HEK293 (cell line): ENCODE data around the gene GRIK4.

Experiments
- CTCF ChIA-PET: fragments of 350-600 bp; formaldehyde crosslinking; extraction: SDS; loops from one replicate; lab custom pipeline; 2021; ENCODE audit warnings: antibody characterized with exemption; lab: Yijun Ruan, JAX
- POLR2A ChIA-PET: fragments of 300-600 bp; formaldehyde crosslinking; extraction: SDS; loops from one replicate; lab custom pipeline; 2020; ENCODE audit warnings: antibody characterized with exemption, inconsistent platforms; lab: Yijun Ruan, JAX
- H3K27ac ChIP-seq: fragments of 200-500 bp; sonication (Bioruptor generic); 2 replicates; pipeline ENCODE4 v1.5.1; 2014; ENCODE audit warnings: low read depth, low read length, control low read depth, inconsistent platforms; ENCODE audit errors: extremely low read depth
- H3K36me3 ChIP-seq, 2 experiments: fragments of 200-500 bp in 1 of 2; sonication (Bioruptor generic) in 1 of 2; 1 replicate in 1 of 2; 2 replicates in 1 of 2; pipeline ENCODE4 v1.5.1; 2014 to 2017; ENCODE audit warnings: inconsistent platforms in 2 of 2, low read length in 2 of 2; ENCODE audit not compliant: control insufficient read depth in 2 of 2, insufficient read depth in 1 of 2
- H3K4me1 ChIP-seq: fragments of 200-500 bp; sonication (Bioruptor generic); 2 replicates; pipeline ENCODE4 v1.5.1; 2014; ENCODE audit warnings: mild to moderate bottlenecking, low read length, inconsistent platforms; ENCODE audit not compliant: control insufficient read depth, insufficient read depth
- H3K4me3 ChIP-seq: 2 replicates; pipeline ENCODE4 v1.5.1; 2011; ENCODE audit warnings: low read depth, mild to moderate bottlenecking, control low read depth, low read length, moderate library complexity
- H3K9me3 ChIP-seq: fragments of 200-500 bp; sonication (Bioruptor generic); 2 replicates; pipeline ENCODE4 v1.5.1; 2014; ENCODE audit warnings: low read depth, low read length, inconsistent platforms; ENCODE audit not compliant: control insufficient read depth, insufficient read depth
- BCL11A ChIP-seq: fragments of 450-650 bp; formaldehyde crosslinking; IDR thresholded peaks from 2 replicates; pipeline ENCODE4 v1.5.1; 2016; ENCODE audit warnings: low read depth, missing biosample characterization, missing genetic modification characterization
- KLF16 ChIP-seq: fragments of 450-650 bp; formaldehyde crosslinking; IDR thresholded peaks from 2 replicates; pipeline ENCODE4 v1.5.1; 2017; ENCODE audit warnings: missing biosample characterization, missing genetic modification characterization
- SCRT1 ChIP-seq: fragments of 450-650 bp; formaldehyde crosslinking; IDR thresholded peaks from 2 replicates; pipeline ENCODE4 v1.5.1; 2016; ENCODE audit warnings: missing biosample characterization, missing genetic modification characterization, borderline replicate concordance
- SCRT2 ChIP-seq: fragments of 450-650 bp; formaldehyde crosslinking; IDR thresholded peaks from 2 replicates; pipeline ENCODE4 v1.5.1; 2016; ENCODE audit warnings: missing biosample characterization, missing genetic modification characterization
- ZNF169 ChIP-seq: fragments of 450-650 bp; formaldehyde crosslinking; IDR thresholded peaks from 2 replicates; pipeline ENCODE4 v1.5.1; 2016; ENCODE audit warnings: missing biosample characterization, missing genetic modification characterization
- ZNF174 ChIP-seq: fragments of 450-650 bp; formaldehyde crosslinking; IDR thresholded peaks from 2 replicates; pipeline ENCODE4 v1.5.0; 2017; ENCODE audit warnings: missing biosample characterization, mild to moderate bottlenecking, missing genetic modification characterization
- ZNF2 ChIP-seq: fragments of 450-650 bp; formaldehyde crosslinking; IDR thresholded peaks from 2 replicates; pipeline ENCODE4 v1.5.1; 2016; ENCODE audit warnings: missing biosample characterization, missing genetic modification characterization
- ZNF202 ChIP-seq: fragments of 450-650 bp; formaldehyde crosslinking; IDR thresholded peaks from 2 replicates; pipeline ENCODE4 v1.5.1; 2016; ENCODE audit warnings: missing biosample characterization, missing genetic modification characterization, borderline replicate concordance
- ZNF221 ChIP-seq: fragments of 450-650 bp; formaldehyde crosslinking; IDR thresholded peaks from 2 replicates; pipeline ENCODE4 v1.5.1; 2017; ENCODE audit warnings: missing biosample characterization, missing genetic modification characterization, borderline replicate concordance
- ZNF341 ChIP-seq: fragments of 450-650 bp; formaldehyde crosslinking; IDR thresholded peaks from 2 replicates; pipeline ENCODE4; 2016; ENCODE audit warnings: low read depth, missing biosample characterization, missing genetic modification characterization
- ZNF350 ChIP-seq: fragments of 450-650 bp; formaldehyde crosslinking; IDR thresholded peaks from 2 replicates; pipeline ENCODE4 v1.5.0; 2017; ENCODE audit warnings: missing biosample characterization, mild to moderate bottlenecking, missing genetic modification characterization
- ZNF394 ChIP-seq: fragments of 450-650 bp; formaldehyde crosslinking; IDR thresholded peaks from 2 replicates; pipeline ENCODE4 v1.5.1; 2016; ENCODE audit warnings: missing biosample characterization, missing genetic modification characterization, mild to moderate bottlenecking, moderate library complexity, borderline replicate concordance
- ZNF416 ChIP-seq: fragments of 450-650 bp; formaldehyde crosslinking; IDR thresholded peaks from 2 replicates; pipeline ENCODE4 v1.5.1; 2016; ENCODE audit warnings: missing biosample characterization, missing genetic modification characterization
- ZNF544 ChIP-seq: fragments of 450-650 bp; formaldehyde crosslinking; IDR thresholded peaks from 2 replicates; pipeline ENCODE4 v1.5.0; 2017; ENCODE audit warnings: missing biosample characterization, missing genetic modification characterization
- ZNF555 ChIP-seq: fragments of 450-650 bp; formaldehyde crosslinking; conservative IDR thresholded peaks from 2 replicates; pipeline ENCODE4 v1.5.1; 2017; ENCODE audit warnings: missing biosample characterization, mild to moderate bottlenecking, missing genetic modification characterization, inconsistent platforms
- ZNF571 ChIP-seq: fragments of 450-650 bp; formaldehyde crosslinking; IDR thresholded peaks from 2 replicates; pipeline ENCODE4 v1.5.0; 2017; ENCODE audit warnings: missing biosample characterization, missing genetic modification characterization
- ZNF623 ChIP-seq: fragments of 450-650 bp; formaldehyde crosslinking; IDR thresholded peaks from 2 replicates; pipeline ENCODE4 v1.5.1; 2016; ENCODE audit warnings: missing biosample characterization, missing genetic modification characterization
- ZNF629 ChIP-seq: fragments of 450-650 bp; formaldehyde crosslinking; IDR thresholded peaks from 2 replicates; pipeline ENCODE4 v1.5.1; 2017; ENCODE audit warnings: missing biosample characterization, missing genetic modification characterization
- ZNF658 ChIP-seq: fragments of 450-650 bp; formaldehyde crosslinking; IDR thresholded peaks from 2 replicates; pipeline ENCODE4; 2016; ENCODE audit warnings: missing biosample characterization, missing genetic modification characterization
- ZNF670 ChIP-seq: fragments of 450-650 bp; formaldehyde crosslinking; IDR thresholded peaks from 2 replicates; pipeline ENCODE4 v1.5.1; 2016; ENCODE audit warnings: missing biosample characterization, missing genetic modification characterization, low read depth
- ZNF791 ChIP-seq: fragments of 450-650 bp; formaldehyde crosslinking; IDR thresholded peaks from 2 replicates; pipeline ENCODE4 v1.5.1; 2016; ENCODE audit warnings: missing biosample characterization, missing genetic modification characterization
- TF ChIP-seq, protein P1 (sequence below): fragments of 450-650 bp; formaldehyde crosslinking; IDR thresholded peaks from 2 replicates; pipeline ENCODE4 v1.5.1; 2016; ENCODE audit warnings: missing biosample characterization, missing genetic modification characterization
- TF ChIP-seq, protein P2 (sequence below): fragments of 450-650 bp; formaldehyde crosslinking; IDR thresholded peaks from 2 replicates; pipeline ENCODE4 v1.5.1; 2016; ENCODE audit warnings: missing biosample characterization, missing genetic modification characterization
- TF ChIP-seq, protein P3 (sequence below): fragments of 450-650 bp; formaldehyde crosslinking; IDR thresholded peaks from 2 replicates; pipeline ENCODE4 v1.5.1; 2016; ENCODE audit warnings: missing biosample characterization, missing genetic modification characterization, low read depth
- TF ChIP-seq, protein P4 (sequence below): fragments of 450-650 bp; formaldehyde crosslinking; IDR thresholded peaks from 2 replicates; pipeline ENCODE4 v1.5.1; 2016; ENCODE audit warnings: missing biosample characterization, missing genetic modification characterization
- TF ChIP-seq, protein P5 (sequence below): fragments of 450-650 bp; formaldehyde crosslinking; IDR thresholded peaks from 2 replicates; pipeline ENCODE4 v1.5.1; 2016; ENCODE audit warnings: missing biosample characterization, missing genetic modification characterization
- TF ChIP-seq, protein P6 (sequence below): fragments of 450-650 bp; formaldehyde crosslinking; IDR thresholded peaks from 2 replicates; pipeline ENCODE4 v1.5.1; 2017; ENCODE audit warnings: missing biosample characterization, missing genetic modification characterization

GRIK4 gene

DNA sequence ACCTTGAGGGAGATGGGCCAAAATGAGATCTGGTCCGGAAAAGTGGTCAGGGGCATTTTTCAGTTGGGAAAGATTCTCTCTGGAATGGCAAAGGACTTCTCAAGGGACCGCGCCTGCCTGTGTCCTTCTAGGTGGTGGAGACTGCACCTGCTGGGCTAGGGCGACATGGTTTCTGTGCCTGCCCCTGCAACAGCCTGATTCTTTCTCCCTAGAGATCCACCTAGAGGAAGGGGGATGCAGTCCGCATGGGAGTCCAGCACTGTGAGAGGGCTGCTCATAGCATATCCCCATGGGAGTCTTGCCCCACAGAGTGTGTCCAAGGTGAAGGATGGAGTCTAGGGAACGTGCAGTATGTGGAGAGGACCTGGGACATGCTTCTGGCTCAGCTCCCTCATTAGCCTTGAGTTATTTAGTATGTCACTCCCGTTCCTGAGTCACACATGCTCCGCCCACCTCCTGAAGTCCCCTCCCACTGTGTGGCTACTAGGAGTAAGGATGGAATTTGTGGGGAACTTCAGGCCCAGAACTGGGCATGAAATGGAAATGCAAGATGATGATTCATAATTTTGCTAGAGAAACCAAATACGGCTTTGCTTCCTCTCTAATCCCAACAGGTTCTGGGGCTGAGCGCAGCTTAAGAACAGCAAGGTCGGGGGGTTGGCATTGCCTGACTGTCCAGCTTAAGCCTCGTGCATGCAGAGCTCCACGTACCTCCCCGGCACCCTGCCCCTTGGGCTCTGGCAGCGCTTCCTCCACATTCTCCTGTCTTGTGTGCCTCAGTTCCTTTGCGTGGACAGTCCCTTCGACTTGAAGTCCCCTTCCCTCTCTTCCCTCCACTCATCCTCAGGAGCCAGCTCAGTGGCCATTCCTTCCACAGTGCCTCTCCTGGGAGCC lies 35.0 kb downstream of the GRIK4 start (continued):
- no peak for TF ChIP-seq ZNF174 (tag by site-specific recombination)
- no peak for TF ChIP-seq ZNF221
- TF ChIP-seq, protein P1, sequence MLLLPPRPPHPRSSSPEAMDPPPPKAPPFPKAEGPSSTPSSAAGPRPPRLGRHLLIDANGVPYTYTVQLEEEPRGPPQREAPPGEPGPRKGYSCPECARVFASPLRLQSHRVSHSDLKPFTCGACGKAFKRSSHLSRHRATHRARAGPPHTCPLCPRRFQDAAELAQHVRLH: no peak
- TF ChIP-seq, protein P2, sequence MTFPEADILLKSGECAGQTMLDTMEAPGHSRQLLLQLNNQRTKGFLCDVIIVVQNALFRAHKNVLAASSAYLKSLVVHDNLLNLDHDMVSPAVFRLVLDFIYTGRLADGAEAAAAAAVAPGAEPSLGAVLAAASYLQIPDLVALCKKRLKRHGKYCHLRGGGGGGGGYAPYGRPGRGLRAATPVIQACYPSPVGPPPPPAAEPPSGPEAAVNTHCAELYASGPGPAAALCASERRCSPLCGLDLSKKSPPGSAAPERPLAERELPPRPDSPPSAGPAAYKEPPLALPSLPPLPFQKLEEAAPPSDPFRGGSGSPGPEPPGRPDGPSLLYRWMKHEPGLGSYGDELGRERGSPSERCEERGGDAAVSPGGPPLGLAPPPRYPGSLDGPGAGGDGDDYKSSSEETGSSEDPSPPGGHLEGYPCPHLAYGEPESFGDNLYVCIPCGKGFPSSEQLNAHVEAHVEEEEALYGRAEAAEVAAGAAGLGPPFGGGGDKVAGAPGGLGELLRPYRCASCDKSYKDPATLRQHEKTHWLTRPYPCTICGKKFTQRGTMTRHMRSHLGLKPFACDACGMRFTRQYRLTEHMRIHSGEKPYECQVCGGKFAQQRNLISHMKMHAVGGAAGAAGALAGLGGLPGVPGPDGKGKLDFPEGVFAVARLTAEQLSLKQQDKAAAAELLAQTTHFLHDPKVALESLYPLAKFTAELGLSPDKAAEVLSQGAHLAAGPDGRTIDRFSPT (tag by site-specific recombination): no peak
- TF ChIP-seq, protein P3, sequence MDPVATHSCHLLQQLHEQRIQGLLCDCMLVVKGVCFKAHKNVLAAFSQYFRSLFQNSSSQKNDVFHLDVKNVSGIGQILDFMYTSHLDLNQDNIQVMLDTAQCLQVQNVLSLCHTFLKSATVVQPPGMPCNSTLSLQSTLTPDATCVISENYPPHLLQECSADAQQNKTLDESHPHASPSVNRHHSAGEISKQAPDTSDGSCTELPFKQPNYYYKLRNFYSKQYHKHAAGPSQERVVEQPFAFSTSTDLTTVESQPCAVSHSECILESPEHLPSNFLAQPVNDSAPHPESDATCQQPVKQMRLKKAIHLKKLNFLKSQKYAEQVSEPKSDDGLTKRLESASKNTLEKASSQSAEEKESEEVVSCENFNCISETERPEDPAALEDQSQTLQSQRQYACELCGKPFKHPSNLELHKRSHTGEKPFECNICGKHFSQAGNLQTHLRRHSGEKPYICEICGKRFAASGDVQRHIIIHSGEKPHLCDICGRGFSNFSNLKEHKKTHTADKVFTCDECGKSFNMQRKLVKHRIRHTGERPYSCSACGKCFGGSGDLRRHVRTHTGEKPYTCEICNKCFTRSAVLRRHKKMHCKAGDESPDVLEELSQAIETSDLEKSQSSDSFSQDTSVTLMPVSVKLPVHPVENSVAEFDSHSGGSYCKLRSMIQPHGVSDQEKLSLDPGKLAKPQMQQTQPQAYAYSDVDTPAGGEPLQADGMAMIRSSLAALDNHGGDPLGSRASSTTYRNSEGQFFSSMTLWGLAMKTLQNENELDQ: no peak
- no peak for TF ChIP-seq ZNF544 (tag by site-specific recombination)
- TF ChIP-seq ZNF571 (tag by site-specific recombination): no peak
- TF ChIP-seq SCRT2 (tag by site-specific recombination): peak; percentile 60
- TF ChIP-seq, protein P4, sequence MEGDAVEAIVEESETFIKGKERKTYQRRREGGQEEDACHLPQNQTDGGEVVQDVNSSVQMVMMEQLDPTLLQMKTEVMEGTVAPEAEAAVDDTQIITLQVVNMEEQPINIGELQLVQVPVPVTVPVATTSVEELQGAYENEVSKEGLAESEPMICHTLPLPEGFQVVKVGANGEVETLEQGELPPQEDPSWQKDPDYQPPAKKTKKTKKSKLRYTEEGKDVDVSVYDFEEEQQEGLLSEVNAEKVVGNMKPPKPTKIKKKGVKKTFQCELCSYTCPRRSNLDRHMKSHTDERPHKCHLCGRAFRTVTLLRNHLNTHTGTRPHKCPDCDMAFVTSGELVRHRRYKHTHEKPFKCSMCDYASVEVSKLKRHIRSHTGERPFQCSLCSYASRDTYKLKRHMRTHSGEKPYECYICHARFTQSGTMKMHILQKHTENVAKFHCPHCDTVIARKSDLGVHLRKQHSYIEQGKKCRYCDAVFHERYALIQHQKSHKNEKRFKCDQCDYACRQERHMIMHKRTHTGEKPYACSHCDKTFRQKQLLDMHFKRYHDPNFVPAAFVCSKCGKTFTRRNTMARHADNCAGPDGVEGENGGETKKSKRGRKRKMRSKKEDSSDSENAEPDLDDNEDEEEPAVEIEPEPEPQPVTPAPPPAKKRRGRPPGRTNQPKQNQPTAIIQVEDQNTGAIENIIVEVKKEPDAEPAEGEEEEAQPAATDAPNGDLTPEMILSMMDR: 0 out of 2 replicates have a peak, but pooled peaks have one; percentile 7
- no peak for TF ChIP-seq ZNF670 (tag by site-specific recombination)
- no peak for TF ChIP-seq KLF16
- TF ChIP-seq ZNF350: no peak
- TF ChIP-seq, protein P5, sequence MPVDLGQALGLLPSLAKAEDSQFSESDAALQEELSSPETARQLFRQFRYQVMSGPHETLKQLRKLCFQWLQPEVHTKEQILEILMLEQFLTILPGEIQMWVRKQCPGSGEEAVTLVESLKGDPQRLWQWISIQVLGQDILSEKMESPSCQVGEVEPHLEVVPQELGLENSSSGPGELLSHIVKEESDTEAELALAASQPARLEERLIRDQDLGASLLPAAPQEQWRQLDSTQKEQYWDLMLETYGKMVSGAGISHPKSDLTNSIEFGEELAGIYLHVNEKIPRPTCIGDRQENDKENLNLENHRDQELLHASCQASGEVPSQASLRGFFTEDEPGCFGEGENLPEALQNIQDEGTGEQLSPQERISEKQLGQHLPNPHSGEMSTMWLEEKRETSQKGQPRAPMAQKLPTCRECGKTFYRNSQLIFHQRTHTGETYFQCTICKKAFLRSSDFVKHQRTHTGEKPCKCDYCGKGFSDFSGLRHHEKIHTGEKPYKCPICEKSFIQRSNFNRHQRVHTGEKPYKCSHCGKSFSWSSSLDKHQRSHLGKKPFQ (tag by site-specific recombination): no peak
- TF ChIP-seq ZNF416: no peak
- no peak for TF ChIP-seq ZNF658 (tag by site-specific recombination)
- no peak for TF ChIP-seq ZNF169 (tag by site-specific recombination)

DNA sequence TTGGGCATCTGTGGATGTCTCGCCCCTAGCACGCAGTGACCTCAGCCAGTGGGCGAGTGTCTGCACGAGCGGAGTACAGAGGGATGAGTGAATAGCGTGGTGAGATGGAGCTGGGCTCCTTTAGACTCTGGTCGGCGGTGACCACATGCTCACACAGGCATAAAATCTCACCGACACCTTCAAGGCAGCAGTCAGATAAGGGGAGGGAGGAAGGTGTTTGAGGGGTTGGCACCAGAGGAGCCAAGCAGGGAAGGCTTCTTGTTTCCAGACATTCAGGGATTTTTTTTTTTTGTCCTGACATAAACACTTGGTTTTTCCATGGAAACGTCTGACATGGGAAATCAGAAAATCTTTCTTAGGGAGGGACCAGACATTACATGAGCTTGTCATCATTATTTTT lies 35.8 kb downstream of the GRIK4 start:
- ChIA-PET POLR2A (interaction anchor here (0.6 to 0.7 kb wide), 3 partner anchors 16 to 438 kb away, joined by 3 to 4 read pairs (median 4); no protein-coding TSS in a partner anchor), CTCF (interaction anchor here (0.7 kb wide), 1 partner anchor 10 kb away, joined by 4 read pairs; no protein-coding TSS in a partner anchor)
- Histone ChIP-seq H3K36me3 (no peaks in the 10 kb centered on the region), H3K9me3 (no peaks in the 10 kb centered on the region), H3K4me3 (no peak overlapping the region), H3K27ac (no peak overlapping the region), H3K4me1 (peaks cover 10% of the 10 kb centered on the region; the same call in 1 of the 2 replicates)
- TF ChIP-seq ZNF629 (tag by site-specific recombination) (no peak), BCL11A (tag by site-specific recombination) (no peak), ZNF791 (no peak), ZNF623 (tag by site-specific recombination) (no peak), ZNF2 (no peak), SCRT1 (no peak), ZNF394 (tag by site-specific recombination) (no peak), ZNF555 (tag by site-specific recombination) (no peak), ZNF202 (tag by site-specific recombination) (no peak), ZNF341 (tag by site-specific recombination) (no peak)
- TF ChIP-seq, protein P6, sequence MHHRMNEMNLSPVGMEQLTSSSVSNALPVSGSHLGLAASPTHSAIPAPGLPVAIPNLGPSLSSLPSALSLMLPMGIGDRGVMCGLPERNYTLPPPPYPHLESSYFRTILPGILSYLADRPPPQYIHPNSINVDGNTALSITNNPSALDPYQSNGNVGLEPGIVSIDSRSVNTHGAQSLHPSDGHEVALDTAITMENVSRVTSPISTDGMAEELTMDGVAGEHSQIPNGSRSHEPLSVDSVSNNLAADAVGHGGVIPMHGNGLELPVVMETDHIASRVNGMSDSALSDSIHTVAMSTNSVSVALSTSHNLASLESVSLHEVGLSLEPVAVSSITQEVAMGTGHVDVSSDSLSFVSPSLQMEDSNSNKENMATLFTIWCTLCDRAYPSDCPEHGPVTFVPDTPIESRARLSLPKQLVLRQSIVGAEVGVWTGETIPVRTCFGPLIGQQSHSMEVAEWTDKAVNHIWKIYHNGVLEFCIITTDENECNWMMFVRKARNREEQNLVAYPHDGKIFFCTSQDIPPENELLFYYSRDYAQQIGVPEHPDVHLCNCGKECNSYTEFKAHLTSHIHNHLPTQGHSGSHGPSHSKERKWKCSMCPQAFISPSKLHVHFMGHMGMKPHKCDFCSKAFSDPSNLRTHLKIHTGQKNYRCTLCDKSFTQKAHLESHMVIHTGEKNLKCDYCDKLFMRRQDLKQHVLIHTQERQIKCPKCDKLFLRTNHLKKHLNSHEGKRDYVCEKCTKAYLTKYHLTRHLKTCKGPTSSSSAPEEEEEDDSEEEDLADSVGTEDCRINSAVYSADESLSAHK (tag by site-specific recombination): no peak
